ENCODE data around the gene UBE2V1.
"Not testable (repeated sequence)": the region's sequence is repeated elsewhere in the genome, so short reads cannot be mapped to it uniquely, and the experiment has no call there.

The UBE2V1 gene

DNA sequence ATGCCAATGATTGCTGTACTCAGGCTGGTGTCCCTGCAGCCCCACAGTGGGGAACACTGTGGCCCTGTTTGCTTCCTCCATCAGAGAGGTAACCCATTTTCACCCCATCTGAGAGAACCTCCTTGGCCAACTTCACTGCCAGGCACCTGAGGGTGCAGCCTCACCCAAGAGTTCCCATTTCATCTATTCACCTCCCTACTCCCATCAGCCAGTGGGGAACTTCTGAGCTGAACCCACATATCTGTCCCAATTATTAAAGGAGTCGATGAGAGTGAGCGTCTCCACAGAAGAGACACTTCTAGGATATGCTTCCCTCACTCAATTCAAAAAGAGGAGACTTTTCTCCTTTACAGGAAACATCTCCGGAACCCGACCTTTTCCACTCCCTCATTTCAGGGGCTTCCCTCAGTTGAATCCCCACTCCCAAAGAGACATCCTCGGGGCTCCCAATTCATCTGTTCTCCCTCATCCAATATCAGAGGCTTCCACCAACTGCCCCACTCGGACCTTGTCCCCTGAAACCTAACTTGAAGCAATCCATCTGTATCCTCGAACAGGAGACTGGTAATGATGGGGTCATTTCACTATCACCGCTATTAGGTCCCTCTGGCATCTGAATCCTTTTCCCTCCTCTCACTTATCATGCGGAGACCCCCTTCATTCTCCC is 988 bp downstream of the UBE2V1 start:
- DNase-seq (ENCODE audit: insufficient read length, low spot score) (no peak), FAIRE-seq (no peak)
- TF ChIP-seq, protein P1, sequence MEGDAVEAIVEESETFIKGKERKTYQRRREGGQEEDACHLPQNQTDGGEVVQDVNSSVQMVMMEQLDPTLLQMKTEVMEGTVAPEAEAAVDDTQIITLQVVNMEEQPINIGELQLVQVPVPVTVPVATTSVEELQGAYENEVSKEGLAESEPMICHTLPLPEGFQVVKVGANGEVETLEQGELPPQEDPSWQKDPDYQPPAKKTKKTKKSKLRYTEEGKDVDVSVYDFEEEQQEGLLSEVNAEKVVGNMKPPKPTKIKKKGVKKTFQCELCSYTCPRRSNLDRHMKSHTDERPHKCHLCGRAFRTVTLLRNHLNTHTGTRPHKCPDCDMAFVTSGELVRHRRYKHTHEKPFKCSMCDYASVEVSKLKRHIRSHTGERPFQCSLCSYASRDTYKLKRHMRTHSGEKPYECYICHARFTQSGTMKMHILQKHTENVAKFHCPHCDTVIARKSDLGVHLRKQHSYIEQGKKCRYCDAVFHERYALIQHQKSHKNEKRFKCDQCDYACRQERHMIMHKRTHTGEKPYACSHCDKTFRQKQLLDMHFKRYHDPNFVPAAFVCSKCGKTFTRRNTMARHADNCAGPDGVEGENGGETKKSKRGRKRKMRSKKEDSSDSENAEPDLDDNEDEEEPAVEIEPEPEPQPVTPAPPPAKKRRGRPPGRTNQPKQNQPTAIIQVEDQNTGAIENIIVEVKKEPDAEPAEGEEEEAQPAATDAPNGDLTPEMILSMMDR (IDR thresholded peaks at IDR 0.05; ENCODE audit: insufficient read depth, missing control alignments) = no peak

DNA sequence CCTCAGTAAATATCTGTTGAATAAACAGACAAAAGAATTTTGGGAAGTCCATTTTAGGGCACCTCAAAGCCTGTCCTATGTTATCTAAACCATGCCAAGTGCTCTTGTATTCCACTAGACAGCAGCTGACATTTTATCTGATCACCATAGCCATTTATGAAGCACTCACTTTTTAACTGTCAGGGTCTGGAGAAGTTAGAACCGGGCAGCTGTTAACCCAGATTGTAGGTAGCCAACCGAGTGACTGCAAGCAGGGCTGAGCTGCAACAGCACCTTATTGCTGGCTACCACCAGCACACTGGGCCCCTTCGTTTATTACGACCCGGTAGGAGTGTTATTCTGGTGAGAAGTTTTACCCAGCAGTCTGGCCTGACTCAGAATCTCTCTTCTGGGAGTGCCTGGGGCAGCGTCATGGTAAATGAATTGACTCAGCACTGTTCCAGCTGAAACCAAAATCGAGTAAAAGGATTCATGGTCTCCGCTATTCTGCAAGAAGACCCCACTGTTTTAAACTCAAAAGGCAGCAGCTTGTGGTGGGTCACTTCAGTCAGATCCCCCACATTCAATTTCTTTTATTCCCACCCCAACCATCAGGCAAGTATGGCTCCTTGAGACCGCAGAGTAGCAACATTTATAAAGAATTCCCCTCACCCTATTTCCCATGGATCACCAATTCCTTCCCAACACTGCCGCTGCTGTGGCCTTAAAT is 1.7 kb downstream of the UBE2V1 start:
- FAIRE-seq = no peak
- no peak for DNase-seq (ENCODE audit: insufficient read length, low spot score)
- TF ChIP-seq, protein P1 (IDR thresholded peaks at IDR 0.05; ENCODE audit: insufficient read depth, missing control alignments) = no peak

DNA sequence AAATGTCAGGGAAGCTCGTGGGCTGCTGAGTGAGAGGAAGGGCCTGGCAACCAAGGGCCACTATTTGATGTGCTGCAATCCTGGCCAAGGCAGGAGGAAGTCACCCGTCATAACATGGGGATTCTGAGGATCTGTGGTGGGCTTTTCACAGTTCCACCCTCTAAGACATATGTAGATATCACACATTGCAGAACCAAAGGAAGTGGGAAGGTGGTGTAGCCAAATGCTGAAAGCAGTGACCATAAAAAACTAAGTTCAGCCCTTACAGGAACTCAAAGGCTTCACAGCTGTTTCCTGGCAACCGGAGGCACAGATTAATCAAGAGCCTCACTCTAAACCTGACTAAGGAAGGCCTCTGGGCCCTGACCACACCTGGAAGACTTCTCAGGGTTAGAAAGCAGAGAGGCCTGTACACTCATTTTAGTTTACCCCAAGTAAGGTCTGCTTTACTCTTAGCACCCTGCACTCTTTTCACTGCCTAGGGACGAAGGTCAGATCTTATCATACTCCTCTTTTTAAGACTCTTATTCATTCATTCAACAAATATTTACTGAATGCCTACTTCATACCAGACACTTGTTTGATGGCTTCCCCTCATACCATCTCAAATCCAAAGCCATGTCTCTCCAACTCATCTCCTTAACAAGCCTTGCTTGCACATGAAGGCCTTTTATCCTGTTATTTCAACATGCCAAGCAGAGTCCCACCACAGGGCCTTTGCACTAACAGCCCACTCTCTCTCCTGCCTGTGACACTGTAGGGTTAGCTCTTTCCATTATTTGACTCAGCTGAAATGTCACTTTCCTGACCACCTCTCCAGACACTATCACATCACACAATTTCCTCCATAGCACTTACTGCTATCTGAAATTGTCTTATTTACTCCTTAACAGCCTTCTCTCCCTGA is 2.6 kb downstream of the UBE2V1 start:
- FAIRE-seq = no peak
- TF ChIP-seq, protein P1 (IDR thresholded peaks at IDR 0.05; ENCODE audit: insufficient read depth, missing control alignments) = no peak
- DNase-seq (ENCODE audit: insufficient read length, low spot score) = no peak

DNA sequence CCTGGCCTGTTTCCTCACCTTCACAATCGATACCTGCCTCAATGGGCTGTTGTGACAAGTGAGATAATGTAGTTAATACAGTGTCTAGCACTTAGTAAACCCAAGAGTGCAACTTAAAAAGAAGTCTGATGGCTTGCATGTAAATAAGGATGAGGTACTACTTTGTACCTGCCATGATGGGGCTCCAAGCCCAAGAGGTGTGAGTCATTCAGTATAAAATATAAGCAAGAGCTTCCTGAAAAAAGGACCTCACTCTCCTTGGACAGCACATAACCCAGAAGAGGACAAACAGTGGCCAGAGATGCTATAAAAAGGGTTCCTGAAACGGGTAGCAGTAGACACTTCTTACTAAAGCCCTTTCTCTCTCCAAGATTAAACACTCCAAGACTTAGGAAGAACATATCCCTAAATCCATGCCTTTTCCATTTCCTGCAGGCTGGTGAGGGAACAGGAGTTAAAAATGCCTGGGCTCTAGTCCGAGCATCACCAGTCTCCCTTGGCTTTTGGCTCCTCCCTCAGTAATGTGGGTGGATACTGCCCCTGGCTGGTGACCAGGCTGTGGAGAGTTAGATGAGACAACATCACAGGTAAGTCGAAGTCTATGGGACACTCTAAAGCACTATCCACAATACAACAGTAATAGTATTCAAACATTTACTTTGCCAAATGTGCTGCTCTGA is 4.3 kb downstream of the UBE2V1 start:
- DNase-seq (ENCODE audit: insufficient read length, low spot score) = no peak
- FAIRE-seq = no peak
- TF ChIP-seq, protein P1 (IDR thresholded peaks at IDR 0.05; ENCODE audit: insufficient read depth, missing control alignments) = no peak

DNA sequence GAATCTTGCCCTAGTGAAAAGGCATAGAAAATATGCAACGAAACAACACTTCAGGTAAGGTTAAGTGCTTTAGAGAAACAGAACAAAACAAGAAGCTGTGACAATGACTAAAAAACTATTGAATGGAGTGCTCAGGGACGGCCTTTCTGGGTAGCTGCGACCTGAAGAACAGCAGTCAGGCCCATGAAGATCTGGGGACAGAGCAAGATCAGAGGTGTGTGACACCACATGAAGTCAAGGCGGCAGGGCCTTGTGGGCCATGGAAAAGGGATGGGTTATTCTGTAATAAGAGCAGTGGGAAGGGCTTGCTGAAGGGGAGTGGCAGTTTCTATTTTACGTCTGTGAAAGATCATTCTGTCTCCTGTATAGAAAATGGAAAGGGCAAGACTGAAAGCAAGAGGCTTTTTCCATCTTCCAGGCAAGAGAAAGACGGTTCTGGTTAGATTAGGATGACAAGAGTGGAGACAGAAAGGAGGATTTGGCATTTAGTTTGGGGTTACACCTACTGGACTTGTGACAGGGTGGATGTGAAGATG is 5.1 kb downstream of the UBE2V1 start:
- no peak for DNase-seq (ENCODE audit: insufficient read length, low spot score)
- no peak for FAIRE-seq
- TF ChIP-seq, protein P1 (IDR thresholded peaks at IDR 0.05; ENCODE audit: insufficient read depth, missing control alignments) = no peak

DNA sequence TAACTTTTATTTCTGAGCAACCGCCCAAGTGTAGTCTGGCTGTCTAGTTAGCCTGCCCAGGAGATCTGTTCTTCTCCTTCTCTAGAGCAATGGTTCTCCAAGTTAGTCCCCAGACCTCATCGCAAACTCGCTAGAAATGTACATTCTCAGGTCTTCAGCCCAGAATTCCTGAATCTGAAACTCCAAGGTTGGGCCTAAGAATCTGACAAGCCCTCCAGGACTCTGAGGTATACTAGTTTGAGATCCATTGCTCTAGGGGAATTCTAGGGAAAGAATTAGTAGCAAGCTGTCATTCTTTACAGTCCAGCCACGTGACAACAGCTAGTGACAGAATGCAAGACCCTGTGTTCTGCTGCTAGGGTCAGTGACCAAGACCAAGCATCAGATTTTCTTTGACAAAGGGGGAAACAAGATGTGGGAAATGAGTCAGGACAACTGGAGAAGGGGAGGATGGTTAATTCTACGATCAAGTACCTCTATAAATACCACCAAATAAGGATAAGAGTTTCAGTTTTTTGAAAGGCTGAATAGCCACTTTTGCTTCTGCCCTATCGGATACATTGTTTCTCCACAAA is 5.8 kb downstream of the UBE2V1 start:
- TF ChIP-seq, protein P1 (IDR thresholded peaks at IDR 0.05; ENCODE audit: insufficient read depth, missing control alignments) = no peak
- no peak for DNase-seq (ENCODE audit: insufficient read length, low spot score)
- FAIRE-seq = no peak

DNA sequence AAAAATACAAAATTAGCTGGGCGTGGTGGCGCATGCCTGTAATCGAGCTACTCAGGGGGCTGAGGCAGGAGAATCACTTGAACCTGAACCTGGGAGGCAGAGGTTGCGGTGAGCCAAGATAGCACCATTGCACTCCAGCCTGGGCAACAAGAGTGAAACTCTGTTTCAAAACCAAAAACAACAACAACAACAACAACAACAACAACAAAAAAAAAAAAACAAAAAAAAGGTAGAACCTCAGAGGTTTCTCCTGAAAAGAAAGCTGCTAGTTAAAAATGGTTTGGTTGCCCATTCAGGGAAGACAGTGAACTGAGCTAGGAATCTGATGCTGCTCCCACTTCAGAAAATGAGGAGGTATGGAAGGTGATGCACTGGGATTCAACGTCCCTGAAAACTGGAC is 6.3 kb downstream of the UBE2V1 start:
- not testable (repeated sequence) for DNase-seq (ENCODE audit: insufficient read length, low spot score)

DNA sequence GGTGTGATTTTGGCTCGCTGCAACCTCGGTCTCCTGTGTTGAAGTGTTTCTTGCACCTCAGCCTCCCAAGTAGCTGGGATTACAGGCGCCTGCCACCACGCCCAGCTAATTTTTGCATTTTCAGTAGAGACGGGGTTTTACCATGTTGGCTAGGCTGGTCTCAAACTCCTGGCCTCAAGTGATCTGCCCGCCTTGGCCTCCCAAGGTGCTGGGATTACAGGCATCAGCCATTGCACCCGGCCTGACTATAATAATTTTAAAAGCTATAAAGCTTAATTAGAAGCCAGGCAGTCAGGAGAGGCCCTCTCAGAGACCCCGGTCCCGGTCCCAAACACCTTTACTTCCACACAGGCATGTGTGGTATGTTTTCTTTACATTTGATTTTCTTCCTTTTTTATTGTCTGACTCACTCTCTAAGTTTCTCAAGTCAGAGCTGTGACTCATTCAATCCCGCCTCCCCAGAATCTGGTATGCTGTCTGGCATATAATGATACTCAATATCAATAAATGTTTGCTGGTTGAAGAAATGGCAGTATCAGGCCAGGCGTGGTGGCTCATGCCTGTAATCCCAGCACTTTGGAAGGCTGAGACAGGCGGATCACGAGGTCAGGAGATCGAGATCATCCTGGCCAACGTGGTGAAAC is 9.4 kb downstream of the UBE2V1 start:
- not testable (repeated sequence) for DNase-seq (ENCODE audit: insufficient read length, low spot score); FAIRE-seq

More for the DNA sequence above, 6.3 kb downstream of the UBE2V1 start:
- not testable (repeated sequence) for FAIRE-seq

DNA sequence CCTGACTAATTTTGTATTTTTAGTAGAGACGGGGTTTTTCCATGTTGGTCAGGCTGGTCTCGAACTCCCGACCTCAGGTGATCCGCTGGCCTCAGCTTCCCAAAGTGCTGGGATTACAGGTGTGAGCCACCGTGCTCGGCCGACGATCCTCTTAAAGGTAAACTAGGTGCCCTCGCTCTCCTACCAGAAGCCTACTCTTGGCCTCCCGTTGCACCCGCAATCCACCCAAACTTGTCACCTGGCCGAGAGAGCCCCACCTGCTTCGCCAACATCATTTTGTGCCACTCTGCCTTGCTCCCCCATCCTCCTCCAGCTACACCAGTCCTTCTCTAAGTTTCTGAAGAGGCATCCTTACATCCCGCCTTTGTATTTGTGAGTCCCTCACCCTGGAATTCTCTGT is 10.4 kb downstream of the UBE2V1 start:
- FAIRE-seq; DNase-seq (ENCODE audit: insufficient read length, low spot score): not testable (repeated sequence)

Data from D721Med (cell line).